NCI-H345 (cell line): Measurements from ENCODE around the gene ABHD3.
"Not testable (repeated sequence)": the region's sequence is repeated elsewhere in the genome, so short reads cannot be mapped to it uniquely, and the experiment has no call there.

ENCODE experiments used
- DNase-seq: peaks from one replicate; lab custom pipeline; 2025; lab: John Stamatoyannopoulos, UW

The ABHD3 gene

DNA sequence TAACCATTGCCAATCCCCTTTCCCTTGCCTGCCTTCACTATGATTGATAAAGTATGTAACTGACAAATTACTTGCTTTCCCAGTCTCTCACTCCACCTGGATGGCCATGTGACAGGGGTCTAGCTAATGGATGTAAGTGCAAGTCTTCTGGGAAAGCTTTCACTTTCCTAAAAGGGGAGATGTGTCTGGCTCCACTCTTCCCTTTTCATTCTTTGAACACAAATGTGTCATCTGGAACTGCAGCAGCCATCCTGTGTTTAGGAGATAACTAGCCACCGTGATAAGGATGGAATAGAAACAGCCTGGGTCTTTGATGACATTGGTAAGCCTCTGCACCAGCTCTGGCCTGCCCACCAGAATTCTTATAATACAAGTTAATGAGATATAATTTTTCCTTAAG, 54.3 kb downstream of the ABHD3 start:
- no peak for DNase-seq

GRCh38 chr18:21640375-21640774, 64.2 kb downstream of the ABHD3 start:
- DNase-seq = not testable (repeated sequence)

DNA sequence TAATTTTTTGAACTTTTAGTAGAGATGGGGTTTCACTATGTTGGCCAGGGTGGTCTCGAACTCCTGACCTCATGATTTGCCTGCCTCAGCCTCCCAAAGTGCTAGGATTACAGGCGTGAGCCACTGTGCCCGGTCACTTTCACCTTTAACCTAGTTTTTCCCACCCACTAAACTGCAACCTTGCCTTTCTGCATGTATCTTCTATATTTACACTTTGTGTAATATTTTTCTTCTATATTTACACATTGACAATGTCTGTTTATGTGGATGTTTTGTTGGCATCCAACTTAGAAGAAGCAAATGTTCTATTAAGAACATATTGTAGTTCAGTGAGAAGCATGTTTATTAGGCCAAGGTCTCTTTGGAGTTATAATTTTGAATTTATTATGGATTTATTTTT, 65.8 kb downstream of the ABHD3 start:
- no peak for DNase-seq

DNA sequence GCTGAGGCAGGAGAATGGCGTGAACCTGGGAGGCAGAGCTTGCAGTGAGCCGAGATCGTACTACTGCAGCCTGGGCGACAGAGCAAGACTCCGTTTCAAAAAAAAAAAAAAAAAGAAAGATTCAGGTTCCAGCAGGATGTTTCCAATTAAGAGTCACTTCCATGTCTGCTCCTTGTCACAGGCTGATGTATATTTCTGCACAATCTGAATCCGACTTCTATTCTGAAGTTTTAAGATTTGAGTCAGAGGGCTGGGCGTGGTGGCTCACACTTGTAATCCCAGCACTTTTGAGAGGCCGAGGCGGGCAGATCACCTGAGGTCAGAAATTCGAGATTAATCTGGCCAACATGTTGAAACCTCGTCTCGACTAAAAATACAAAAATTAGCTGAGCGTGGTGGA, 67.8 kb downstream of the ABHD3 start:
- no peak for DNase-seq

- no peak for DNase-seq
These were observed 69.9 kb downstream of the ABHD3 start for GRCh38 chr18:21634588-21635199.

- DNase-seq = no peak
These were observed 72.2 kb downstream of the ABHD3 start for GRCh38 chr18:21632393-21632792.

DNA sequence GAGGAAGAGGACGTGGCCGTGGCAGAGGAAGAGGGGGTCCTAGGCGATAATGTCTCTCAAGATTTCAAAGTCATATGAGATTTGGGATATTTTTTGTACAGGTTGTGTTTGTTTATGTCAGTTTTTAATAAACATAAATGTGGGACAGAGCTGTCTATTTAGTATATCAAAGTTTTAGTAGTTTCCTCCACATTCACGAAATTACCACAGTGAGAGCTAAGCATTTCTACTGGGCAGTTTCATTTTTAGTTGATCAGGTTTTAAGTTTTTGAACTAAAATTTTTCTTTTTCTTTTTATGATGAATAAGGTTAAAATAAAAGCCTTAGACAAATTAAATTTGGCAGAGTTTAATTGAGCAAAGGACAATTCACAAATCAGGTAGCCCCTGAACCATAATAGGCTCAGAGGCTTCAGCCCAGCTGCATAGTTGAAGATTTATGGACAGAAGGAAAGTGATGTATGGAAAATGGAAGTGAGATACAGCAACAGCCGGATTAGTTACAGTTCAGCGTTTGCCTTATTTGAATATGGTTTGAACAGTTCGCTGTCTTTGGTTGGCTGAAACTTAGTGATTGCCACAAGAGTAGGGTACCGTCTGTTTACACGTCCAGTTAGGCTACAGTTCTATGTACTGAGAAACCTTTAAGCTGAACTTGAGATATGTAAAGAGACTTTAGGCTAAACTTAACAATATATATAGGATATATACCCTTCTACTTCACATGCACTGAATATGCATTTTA, 75.3 kb downstream of the ABHD3 start:
- DNase-seq = no peak

- not testable (repeated sequence) for DNase-seq
These were observed 82.9 kb downstream of the ABHD3 start for GRCh38 chr18:21621640-21622039.

DNA sequence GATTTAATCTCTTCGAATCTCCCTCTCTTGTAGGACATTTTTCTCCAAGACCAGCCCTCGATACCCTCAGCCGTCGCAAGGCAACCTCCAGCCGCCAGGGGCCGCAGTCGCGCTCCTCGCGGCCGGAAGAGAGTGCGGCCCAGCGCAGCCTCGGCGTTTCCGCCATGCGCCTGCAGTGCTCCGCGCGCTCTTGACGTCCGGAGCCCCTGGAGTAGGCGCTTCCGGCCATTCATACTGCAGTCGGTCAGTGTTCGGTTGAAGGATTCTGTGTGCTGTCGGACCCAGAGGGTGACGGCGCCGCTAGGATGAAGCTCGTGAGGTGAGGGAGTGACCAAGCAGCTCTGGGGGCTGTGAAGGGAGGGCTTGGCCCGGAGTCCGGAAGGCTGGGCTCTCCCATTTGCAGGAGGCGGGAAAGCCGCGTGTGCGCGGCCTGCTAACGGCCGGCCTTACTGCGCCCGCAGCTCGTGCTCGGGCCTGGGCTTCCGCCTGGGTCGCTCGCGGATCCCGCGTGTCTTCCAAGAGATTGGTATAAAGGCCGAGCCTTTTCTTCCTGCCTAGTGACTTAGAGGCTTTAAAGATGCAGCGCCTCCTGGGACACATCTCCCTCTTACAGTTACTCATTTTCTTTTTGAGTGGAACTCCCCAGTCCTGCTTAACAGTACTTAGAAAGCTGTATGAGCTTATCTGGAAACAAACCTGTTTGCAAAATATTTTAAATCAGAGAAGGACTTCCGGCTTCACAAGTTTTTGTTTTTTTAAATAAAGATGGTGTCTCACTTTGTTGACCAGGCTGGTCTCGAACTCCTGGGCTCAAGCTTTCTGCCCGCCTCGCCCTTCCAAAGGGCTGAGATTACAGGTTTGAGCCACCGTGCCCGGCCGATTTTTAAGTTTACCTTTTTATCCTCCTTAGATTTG, 92.2 kb downstream of the ABHD3 start, which contains the start of gene SNRPD1:
Gene SNRPD1 (plus strand): TSS at position 190 of the 915 bp plus-strand sequence. CDS start 116 bp downstream, at position 306.
- peak; percentile 94 for DNase-seq

GRCh38 chr18:21611401-21612124, 93.0 kb downstream of the ABHD3 start:
- DNase-seq = not testable (repeated sequence)

DNA sequence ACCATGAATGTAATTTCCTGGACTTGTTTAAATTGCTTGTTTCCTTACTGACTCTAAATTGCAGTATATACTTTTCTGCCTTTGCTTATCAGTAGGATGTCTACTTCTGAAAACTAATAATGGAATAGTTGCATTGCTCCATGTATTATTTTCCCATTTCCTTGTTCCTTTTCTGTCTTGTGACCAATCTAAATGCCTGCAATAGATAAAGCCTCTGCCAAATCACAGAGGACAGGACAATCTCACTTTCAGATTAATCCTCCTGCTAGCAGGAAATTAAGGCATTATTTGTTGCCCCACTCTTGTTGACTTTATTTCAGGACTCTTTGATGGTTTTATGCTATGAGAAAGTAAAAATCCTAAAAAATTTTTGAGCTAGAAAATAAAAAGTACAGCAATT, 99.4 kb downstream of the ABHD3 start:
- DNase-seq = no peak

DNA sequence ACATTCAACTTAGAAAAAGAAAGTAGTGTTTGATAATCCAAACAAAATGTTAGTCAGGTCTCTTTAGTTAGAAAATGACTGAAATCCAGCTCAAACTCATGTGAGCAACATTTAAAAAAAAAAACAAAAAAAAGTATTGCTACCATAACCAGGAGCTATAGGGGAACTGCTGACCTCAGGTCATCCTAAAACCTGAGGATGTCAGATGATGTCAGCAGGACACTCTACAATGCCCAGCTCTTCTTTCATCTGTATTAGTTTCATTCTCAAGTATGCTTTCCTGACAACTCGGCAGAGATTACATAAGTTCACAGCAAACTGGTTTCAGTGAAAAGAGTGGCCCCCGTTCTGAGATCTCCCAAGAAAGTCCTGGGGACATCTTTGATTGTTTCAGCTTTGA, 99.9 kb downstream of the ABHD3 start:
- no peak for DNase-seq

- DNase-seq = no peak
These were observed 102.3 kb downstream of the ABHD3 start for GRCh38 chr18:21602299-21602587.
